ACC112 (cell line): ENCODE data around the gene RABGAP1L.
"Not testable (repeated sequence)": the region's sequence is repeated elsewhere in the genome, so short reads cannot be mapped to it uniquely, and the experiment has no call there.

ENCODE experiments used
- H2AFZ ChIP-seq: fragments of 200-600 bp; sonication (generic); one replicate; pipeline ENCODE4 v1.6.0; 2017; ENCODE audit warnings: antibody characterized with exemption, low read length; ENCODE audit not compliant: unreplicated experiment
- H3K27ac ChIP-seq: fragments of 200-600 bp; sonication (generic); 2 replicates; pipeline ENCODE4 v1.5.1; 2014; ENCODE audit warnings: low read depth, mild to moderate bottlenecking, antibody characterized with exemption, low read length, moderate library complexity
- H3K27me3 ChIP-seq: fragments of 200-600 bp; sonication (generic); 2 replicates; pipeline ENCODE4 v1.6.1; 2014; ENCODE audit warnings: mild to moderate bottlenecking, antibody characterized with exemption, low read length, moderate library complexity, mixed read lengths; ENCODE audit not compliant: insufficient read depth
- H3K36me3 ChIP-seq: fragments of 200-600 bp; sonication (generic); 2 replicates; pipeline ENCODE4 v1.6.1; 2016; ENCODE audit warnings: mild to moderate bottlenecking, antibody characterized with exemption, low read length, moderate library complexity, mixed read lengths; ENCODE audit not compliant: insufficient read depth
- H3K4me1 ChIP-seq: fragments of 200-600 bp; sonication (generic); one replicate; pipeline ENCODE4 v1.6.1; 2016; ENCODE audit warnings: low read length, mixed read lengths; ENCODE audit not compliant: insufficient read depth, unreplicated experiment, control insufficient read depth
- H3K4me3 ChIP-seq: fragments of 200-600 bp; sonication (generic); 2 replicates; pipeline ENCODE4 v1.5.1; 2014; ENCODE audit warnings: mild to moderate bottlenecking, low read depth, low read length
- H3K79me2 ChIP-seq: fragments of 200-600 bp; sonication (generic); one replicate; pipeline ENCODE4 v1.6.0; 2016; ENCODE audit warnings: low read length; ENCODE audit not compliant: control insufficient read depth, unreplicated experiment, insufficient read depth

RABGAP1L gene

DNA sequence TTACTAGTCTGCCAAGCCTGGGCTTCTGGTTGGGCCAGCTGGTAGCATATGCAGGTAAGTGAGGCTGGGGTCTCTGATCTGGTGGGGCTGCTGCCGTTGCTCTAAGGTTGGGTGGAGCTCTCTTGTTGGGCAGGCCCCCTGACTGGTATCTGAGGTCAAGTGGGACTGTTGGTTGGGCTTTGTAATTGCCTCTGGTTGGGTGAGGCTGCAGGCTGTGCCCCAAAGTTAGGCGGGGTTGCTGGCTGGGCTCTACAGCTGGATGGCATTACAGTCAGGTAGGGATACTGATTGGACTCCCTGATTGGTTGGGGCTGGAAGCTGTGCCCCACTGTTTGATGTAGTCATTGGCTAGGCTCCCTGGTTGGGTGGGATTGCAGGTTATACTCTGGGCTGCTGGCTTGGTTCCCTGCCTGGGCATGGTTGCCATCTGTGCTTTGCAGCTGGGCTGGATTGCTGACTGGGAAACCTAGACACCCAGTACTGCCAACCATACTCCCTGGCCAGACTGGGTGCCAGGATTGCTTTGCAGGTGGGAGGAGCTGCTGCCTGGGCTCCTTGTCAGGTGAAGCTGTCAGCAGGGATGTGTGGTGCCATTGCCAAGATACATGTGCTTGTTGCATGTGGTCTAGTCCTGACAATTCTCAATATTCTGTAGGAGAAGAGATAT is 130.5 kb downstream of the RABGAP1L start:
- Histone ChIP-seq H3K27me3 (no peaks in the 10 kb centered on the region), H3K4me1 (no peaks in the 10 kb centered on the region), H3K27ac (no peak overlapping the region), H3K79me2 (no peaks in the 10 kb centered on the region), H3K4me3 (no peak overlapping the region), H2AFZ (no peak overlapping the region), H3K36me3 (peaks cover 4% of the 10 kb centered on the region; the same call in 1 of the 2 replicates)

- Histone ChIP-seq H3K36me3 (peaks cover 4% of the 10 kb centered on the region; the same call in 1 of the 2 replicates), H3K4me1 (no peaks in the 10 kb centered on the region), H3K79me2 (no peaks in the 10 kb centered on the region)
Observed at GRCh38 chr1:174291059-174291458, 131.7 kb downstream of the RABGAP1L start.

GRCh38 chr1:174296309-174296708 is 137.0 kb downstream of the RABGAP1L start:
- Histone ChIP-seq H2AFZ (no peak overlapping the region), H3K4me3 (no peak overlapping the region), H3K27me3 (no peaks in the 10 kb centered on the region), H3K27ac (no peak overlapping the region), H3K4me1 (no peaks in the 10 kb centered on the region), H3K79me2 (no peaks in the 10 kb centered on the region), H3K36me3 (peaks cover 4% of the 10 kb centered on the region; the same call in 1 of the 2 replicates)

More at GRCh38 chr1:174291059-174291458, 131.7 kb downstream of the RABGAP1L start:
- no peaks in the 10 kb centered on the region for H3K27me3 ChIP-seq
- H3K4me3 ChIP-seq: no peak overlapping the region
- no peak overlapping the region for H2AFZ ChIP-seq
- no peak overlapping the region for H3K27ac ChIP-seq

DNA sequence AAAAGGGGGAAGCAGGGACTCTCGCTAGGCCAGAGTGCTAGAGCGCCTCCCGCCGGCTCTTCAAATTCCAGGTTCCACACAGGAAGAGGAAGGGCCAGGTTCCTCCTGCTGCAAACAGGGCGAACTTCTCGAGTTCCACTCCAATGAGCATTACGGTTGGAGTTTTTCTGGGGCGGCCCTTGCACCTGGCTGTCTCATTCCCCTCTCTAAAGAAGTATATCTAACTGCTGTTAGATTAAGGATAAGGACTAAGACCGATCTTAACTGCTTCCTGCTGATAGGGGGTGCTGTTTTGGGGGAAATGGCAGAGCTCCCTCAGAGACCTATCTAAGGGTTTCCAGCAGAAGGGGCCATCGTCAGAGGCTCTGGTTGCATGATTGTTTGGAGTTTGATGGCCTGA is 138.0 kb downstream of the RABGAP1L start:
- H2AFZ ChIP-seq: no peak overlapping the region
- no peaks in the 10 kb centered on the region for H3K79me2 ChIP-seq
- H3K4me1 ChIP-seq: no peaks in the 10 kb centered on the region
- H3K36me3 ChIP-seq: no peaks in the 10 kb centered on the region
- no peak overlapping the region for H3K27ac ChIP-seq
- H3K4me3 ChIP-seq: no peak overlapping the region
- H3K27me3 ChIP-seq: no peaks in the 10 kb centered on the region

- H3K4me1 ChIP-seq: no peaks in the 10 kb centered on the region
- H3K27ac ChIP-seq: no peak overlapping the region
- H2AFZ ChIP-seq: no peak overlapping the region
- H3K79me2 ChIP-seq: no peaks in the 10 kb centered on the region
- no peaks in the 10 kb centered on the region for H3K27me3 ChIP-seq
- H3K4me3 ChIP-seq: no peak overlapping the region
- H3K36me3 ChIP-seq: no peaks in the 10 kb centered on the region
Observed at GRCh38 chr1:174301295-174302077, 142.2 kb downstream of the RABGAP1L start.

GRCh38 chr1:174308604-174309003 is 149.3 kb downstream of the RABGAP1L start:
- Histone ChIP-seq H3K27ac (no peak overlapping the region), H3K4me1 (no peaks in the 10 kb centered on the region), H3K36me3 (no peaks in the 10 kb centered on the region), H2AFZ (no peak overlapping the region), H3K79me2 (no peaks in the 10 kb centered on the region), H3K27me3 (no peaks in the 10 kb centered on the region), H3K4me3 (no peak overlapping the region)

DNA sequence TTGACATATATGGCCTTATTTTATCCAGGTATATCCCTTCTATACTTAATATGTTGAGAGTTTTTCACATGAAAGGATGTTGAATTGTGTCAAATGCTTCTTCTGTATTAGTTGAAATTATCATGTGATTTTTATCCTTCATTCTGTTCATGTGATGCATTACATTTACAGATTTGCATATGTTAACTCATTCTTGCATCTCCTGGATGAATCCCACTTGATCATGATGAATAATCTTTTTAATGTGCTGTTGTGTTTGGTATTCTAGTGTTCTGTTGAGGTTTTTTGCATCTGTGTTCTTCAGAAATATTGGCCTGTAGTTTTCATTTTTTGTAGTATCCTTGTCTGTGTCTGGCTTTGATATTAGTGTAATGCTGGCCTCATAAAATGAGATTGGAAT is 150.2 kb downstream of the RABGAP1L start:
- Histone ChIP-seq H3K36me3 (no peaks in the 10 kb centered on the region), H2AFZ (no peak overlapping the region), H3K4me1 (no peaks in the 10 kb centered on the region), H3K27me3 (no peaks in the 10 kb centered on the region), H3K4me3 (no peak overlapping the region), H3K79me2 (no peaks in the 10 kb centered on the region), H3K27ac (no peak overlapping the region)

- H3K4me1 ChIP-seq: no peaks in the 10 kb centered on the region
- H2AFZ ChIP-seq: no peak overlapping the region
- no peaks in the 10 kb centered on the region for H3K79me2 ChIP-seq
- no peak overlapping the region for H3K27ac ChIP-seq
- no peak overlapping the region for H3K4me3 ChIP-seq
- no peaks in the 10 kb centered on the region for H3K36me3 ChIP-seq
- H3K27me3 ChIP-seq: no peaks in the 10 kb centered on the region
Observed at GRCh38 chr1:174314433-174314832, 155.1 kb downstream of the RABGAP1L start.

GRCh38 chr1:174315239-174315638 is 155.9 kb downstream of the RABGAP1L start:
- Histone ChIP-seq H3K27me3 (no peaks in the 10 kb centered on the region), H3K36me3 (no peaks in the 10 kb centered on the region), H3K27ac (no peak overlapping the region), H2AFZ (no peak overlapping the region), H3K4me1 (no peaks in the 10 kb centered on the region), H3K79me2 (no peaks in the 10 kb centered on the region), H3K4me3 (no peak overlapping the region)

DNA sequence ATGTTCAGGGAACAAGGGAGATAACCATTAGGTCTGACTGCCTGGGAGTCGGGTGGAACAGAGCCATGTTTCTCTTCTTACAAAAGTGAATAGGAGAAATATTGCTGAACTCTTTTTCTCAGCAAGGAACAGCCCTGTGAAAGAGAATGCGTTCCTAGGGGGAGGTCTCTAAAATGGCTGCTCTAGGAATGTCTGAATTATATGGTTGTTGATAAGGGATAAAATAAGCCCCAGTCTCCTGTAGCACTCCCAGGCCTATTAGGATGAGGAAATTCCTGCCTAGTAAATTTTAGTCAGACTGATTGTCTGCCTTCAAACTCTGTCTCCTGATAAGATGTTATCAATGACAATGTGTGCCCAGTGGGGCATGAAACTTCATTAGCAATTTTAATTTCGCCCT is 161.6 kb downstream of the RABGAP1L start:
- H3K4me3 ChIP-seq, H3K36me3 ChIP-seq, H3K27me3 ChIP-seq, H3K4me1 ChIP-seq, H2AFZ ChIP-seq, H3K27ac ChIP-seq, H3K79me2 ChIP-seq: not testable (repeated sequence)
